ENCODE results near the gene MKKS.

The MKKS gene

GRCh38 chr20:10367693-10367942, 66.4 kb downstream of the MKKS start:
- DNase-seq: no peak

GRCh38 chr20:10366898-10367692, 66.9 kb downstream of the MKKS start:
- no peak for DNase-seq

GRCh38 chr20:10362674-10363073, 71.3 kb downstream of the MKKS start:
- no peak for DNase-seq

GRCh38 chr20:10360878-10361277, 73.1 kb downstream of the MKKS start:
- no peak for DNase-seq

- DNase-seq: no peak
These were observed 74.4 kb downstream of the MKKS start for GRCh38 chr20:10359621-10360040.

GRCh38 chr20:10357974-10358373, 76.0 kb downstream of the MKKS start:
- no peak for DNase-seq

GRCh38 chr20:10357061-10357708, 76.8 kb downstream of the MKKS start:
- DNase-seq: no peak

- DNase-seq: no peak
These were observed 77.4 kb downstream of the MKKS start for GRCh38 chr20:10356628-10357027.

- DNase-seq: no peak
These were observed 80.8 kb downstream of the MKKS start for GRCh38 chr20:10352934-10353824.

Data from NCI-H187 treated with DMSO at 0.1 percent for 48 hours (cell line).